ENCODE results near the gene STIM2. TPM values are rescaled to one million over a fixed set of nuclear protein-coding genes. Genes with fewer than 3 reads are reported as not detected.
A peak's percentile ranks its signal among the peaks of the same experiment; 100 is the strongest.
"Not testable (repeated sequence)": the region's sequence is repeated elsewhere in the genome, so short reads cannot be mapped to it uniquely, and the experiment has no call there.

STIM2 gene
- total RNA-seq, 1 experiment from 2014 or later, result 15.5 TPM

DNA sequence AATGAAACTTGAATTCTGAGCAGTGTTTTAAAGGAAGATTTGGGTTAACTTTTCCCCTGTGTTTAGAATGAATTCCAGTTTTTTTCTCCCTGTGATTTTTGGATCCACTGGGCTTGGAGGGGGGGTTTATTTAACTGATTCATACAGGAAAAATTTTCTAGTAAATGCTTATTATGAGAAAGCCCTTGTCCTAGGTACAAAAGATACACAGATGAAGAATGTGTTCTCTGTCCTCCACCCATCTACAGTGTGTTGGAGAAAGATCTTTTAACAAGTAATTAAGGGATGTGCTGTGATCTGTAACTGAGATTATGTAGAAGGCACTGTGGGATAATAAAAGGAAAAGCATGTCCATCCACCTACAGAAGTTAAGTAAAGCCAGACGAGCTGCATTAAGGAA lies 103.9 kb downstream of the STIM2 start:
- peak; percentile 82 for ATAC-seq
- Histone ChIP-seq H3K79me2 (ENCODE audit: low read length) (no peaks in the 10 kb centered on the region), H3K9ac (ENCODE audit: low read length) (no peak overlapping the region), H3K9me3 (ENCODE audit: low read length) (no peaks in the 10 kb centered on the region), H3K27ac (ENCODE audit: low read length) (no peak overlapping the region), H3K4me1 (ENCODE audit: insufficient read depth, low read length) (peaks cover 13% of the 10 kb centered on the region), H3K36me3 (ENCODE audit: low read depth, low read length) (no peaks in the 10 kb centered on the region), H3F3A (ENCODE audit: low read length, unreplicated experiment) (no peaks in the 10 kb centered on the region), H3K4me2 (ENCODE audit: low read length) (peak overlapping the region; percentile 4; the same call in 1 of the 2 replicates), H2AFZ (ENCODE audit: low read length) (no peak overlapping the region), H3K27me3 (ENCODE audit: low read length) (no peaks in the 10 kb centered on the region), H4K20me1 (ENCODE audit: low read length) (no peaks in the 10 kb centered on the region), H3K9me2 (replicated peaks; ENCODE audit: low read length) (no peaks in the 10 kb centered on the region), H3K4me3 (ENCODE audit: low read length) (no peak overlapping the region)
- no TSS peak for BruUV-seq (replicated peaks)
- DNase-seq, result peak; percentile 28
- TF ChIP-seq EZH2 (IDR thresholded peaks at IDR 0.05; ENCODE audit: low read length, unreplicated experiment) (no peak), EZH2phosphoT487 (IDR thresholded peaks at IDR 0.05; ENCODE audit: borderline replicate concordance, low read length) (no peak)
- TF ChIP-seq, protein P1, sequence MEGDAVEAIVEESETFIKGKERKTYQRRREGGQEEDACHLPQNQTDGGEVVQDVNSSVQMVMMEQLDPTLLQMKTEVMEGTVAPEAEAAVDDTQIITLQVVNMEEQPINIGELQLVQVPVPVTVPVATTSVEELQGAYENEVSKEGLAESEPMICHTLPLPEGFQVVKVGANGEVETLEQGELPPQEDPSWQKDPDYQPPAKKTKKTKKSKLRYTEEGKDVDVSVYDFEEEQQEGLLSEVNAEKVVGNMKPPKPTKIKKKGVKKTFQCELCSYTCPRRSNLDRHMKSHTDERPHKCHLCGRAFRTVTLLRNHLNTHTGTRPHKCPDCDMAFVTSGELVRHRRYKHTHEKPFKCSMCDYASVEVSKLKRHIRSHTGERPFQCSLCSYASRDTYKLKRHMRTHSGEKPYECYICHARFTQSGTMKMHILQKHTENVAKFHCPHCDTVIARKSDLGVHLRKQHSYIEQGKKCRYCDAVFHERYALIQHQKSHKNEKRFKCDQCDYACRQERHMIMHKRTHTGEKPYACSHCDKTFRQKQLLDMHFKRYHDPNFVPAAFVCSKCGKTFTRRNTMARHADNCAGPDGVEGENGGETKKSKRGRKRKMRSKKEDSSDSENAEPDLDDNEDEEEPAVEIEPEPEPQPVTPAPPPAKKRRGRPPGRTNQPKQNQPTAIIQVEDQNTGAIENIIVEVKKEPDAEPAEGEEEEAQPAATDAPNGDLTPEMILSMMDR (conservative IDR thresholded peaks at IDR 0.05; ENCODE audit: low read depth, low read length), result no peak
- intact Hi-C loops (cut with micrococcal nuclease), result loop anchor here (5.0 kb wide), 1 partner anchor 43 kb away; no protein-coding TSS in a partner anchor
- POLR2A ChIA-PET (ENCODE audit: unreplicated experiment), result no interaction called here
- CTCF ChIA-PET, result no interaction called here

DNA sequence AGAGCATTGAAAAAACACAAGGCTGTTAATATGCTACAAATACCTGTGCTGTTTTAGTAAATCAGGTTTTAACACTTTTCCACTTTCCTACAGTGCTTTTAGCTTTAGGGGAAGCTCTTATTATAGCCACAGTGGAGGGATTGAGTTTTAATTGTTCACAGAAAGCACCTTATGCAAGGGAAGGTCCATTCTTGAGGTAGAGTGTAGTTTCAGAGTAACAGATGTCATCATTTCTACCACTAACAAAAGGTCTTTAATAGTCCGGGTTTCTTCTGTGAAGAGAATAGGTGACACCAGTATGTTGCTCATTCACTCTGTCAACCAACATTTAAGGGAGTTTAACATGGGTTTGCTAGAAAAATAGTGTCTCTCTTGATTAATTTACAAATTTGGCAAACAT lies 104.4 kb downstream of the STIM2 start:
- Histone ChIP-seq H3F3A (ENCODE audit: low read length, unreplicated experiment) (no peaks in the 10 kb centered on the region), H3K27me3 (ENCODE audit: low read length) (no peaks in the 10 kb centered on the region), H3K9me3 (ENCODE audit: low read length) (no peaks in the 10 kb centered on the region), H2AFZ (ENCODE audit: low read length) (no peak overlapping the region), H3K9me2 (replicated peaks; ENCODE audit: low read length) (no peaks in the 10 kb centered on the region), H3K4me2 (ENCODE audit: low read length) (0 out of 2 replicates have a peak overlapping the region, but pooled peaks have one; percentile 4), H3K4me3 (ENCODE audit: low read length) (no peak overlapping the region), H3K79me2 (ENCODE audit: low read length) (no peaks in the 10 kb centered on the region), H3K9ac (ENCODE audit: low read length) (no peak overlapping the region), H3K4me1 (ENCODE audit: insufficient read depth, low read length) (peaks cover 13% of the 10 kb centered on the region), H3K27ac (ENCODE audit: low read length) (no peak overlapping the region), H3K36me3 (ENCODE audit: low read depth, low read length) (no peaks in the 10 kb centered on the region), H4K20me1 (ENCODE audit: low read length) (no peaks in the 10 kb centered on the region)
- ChIA-PET CTCF (no interaction called here), POLR2A (ENCODE audit: unreplicated experiment) (no interaction called here)
- intact Hi-C loops (cut with micrococcal nuclease), result loop anchor here (5.0 kb wide), 1 partner anchor 42 kb away; no protein-coding TSS in a partner anchor
- TF ChIP-seq EZH2phosphoT487 (IDR thresholded peaks at IDR 0.05; ENCODE audit: borderline replicate concordance, low read length) (no peak), EZH2 (IDR thresholded peaks at IDR 0.05; ENCODE audit: low read length, unreplicated experiment) (no peak)
- TF ChIP-seq, protein P1 (conservative IDR thresholded peaks at IDR 0.05; ENCODE audit: low read depth, low read length), result no peak
- ATAC-seq, result no peak
- no peak for DNase-seq
- BruUV-seq (replicated peaks), result no TSS peak

DNA sequence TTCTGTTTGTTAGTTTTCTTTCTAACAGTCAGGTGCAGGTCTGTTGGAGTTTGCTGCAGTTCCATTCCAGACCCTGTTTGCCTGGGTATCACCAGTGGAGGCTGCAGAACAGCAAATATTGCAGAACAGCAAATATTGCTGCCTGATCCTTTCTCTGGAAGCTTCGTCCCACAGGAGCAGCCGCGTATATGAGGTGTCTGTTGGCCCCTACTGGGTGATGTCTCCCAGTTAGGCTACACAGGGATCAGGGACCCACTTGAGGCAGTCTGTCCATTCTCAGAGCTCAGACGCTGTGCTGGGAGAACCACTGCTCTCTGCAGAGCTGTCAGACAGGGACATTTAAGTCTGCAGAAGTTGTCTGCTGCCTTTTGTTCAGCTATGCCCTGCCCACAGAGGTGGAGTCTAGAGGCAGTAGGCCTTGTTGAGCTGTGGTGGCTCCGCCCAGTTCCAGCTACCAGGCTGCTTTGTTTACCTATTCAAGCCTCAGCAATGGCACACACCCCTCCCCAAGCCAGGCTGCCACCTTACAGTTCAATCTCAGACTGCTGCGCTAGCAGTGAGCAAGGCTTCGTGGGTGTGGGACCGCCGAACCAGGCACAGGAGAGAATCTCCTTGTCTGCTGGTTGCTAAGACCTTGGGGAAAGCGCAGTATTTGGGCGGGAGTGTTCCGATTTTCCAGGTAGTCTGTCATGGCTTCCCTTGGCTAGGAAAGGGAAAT lies 115.0 kb downstream of the STIM2 start:
- ATAC-seq; H3K9me2 ChIP-seq (replicated peaks; ENCODE audit: low read length); H3K4me2 ChIP-seq (ENCODE audit: low read length); DNase-seq; H3F3A ChIP-seq (ENCODE audit: low read length, unreplicated experiment); H3K9me3 ChIP-seq (ENCODE audit: low read length); intact Hi-C loops (cut with micrococcal nuclease); H3K79me2 ChIP-seq (ENCODE audit: low read length); H4K20me1 ChIP-seq (ENCODE audit: low read length); H3K9ac ChIP-seq (ENCODE audit: low read length); H2AFZ ChIP-seq (ENCODE audit: low read length); H3K27ac ChIP-seq (ENCODE audit: low read length); POLR2A ChIA-PET (ENCODE audit: unreplicated experiment); H3K36me3 ChIP-seq (ENCODE audit: low read depth, low read length); H3K4me1 ChIP-seq (ENCODE audit: insufficient read depth, low read length); H3K4me3 ChIP-seq (ENCODE audit: low read length); BruUV-seq (replicated peaks); H3K27me3 ChIP-seq (ENCODE audit: low read length); CTCF ChIA-PET: not testable (repeated sequence)

Data from PC-3 (cell line).